Neural progenitor cell (in vitro differentiated cells): ENCODE measurements around the gene SYT1. TPM values are rescaled to one million over a fixed set of nuclear protein-coding genes. Genes with fewer than 3 reads are reported as not detected.

ENCODE experiments used
- DNase-seq: peaks from one replicate; pipeline ENCODE4 v3.0.0-alpha.2; 2016; ENCODE audit warnings: low spot score
- H2AFZ ChIP-seq: fragments of 200-600 bp; sonication (generic); replicated peaks from 2 replicates; pipeline ENCODE4 v1.6.1; 2016; ENCODE audit warnings: antibody characterized with exemption
- H3F3A ChIP-seq: fragments of 200-600 bp; sonication (generic); 2 replicates; pipeline ENCODE4 v1.6.1; 2016; ENCODE audit warnings: antibody characterized with exemption, low read depth
- H3K27ac ChIP-seq: fragments of 200-600 bp; sonication (generic); 2 replicates; pipeline ENCODE4 v1.5.1; 2016; ENCODE audit warnings: mild to moderate bottlenecking
- H3K27me3 ChIP-seq: fragments of 200-600 bp; sonication (generic); 2 replicates; pipeline ENCODE4 v1.6.1; 2016; ENCODE audit warnings: mild to moderate bottlenecking, moderate library complexity
- H3K36me3 ChIP-seq: fragments of 200-600 bp; sonication (generic); 2 replicates; pipeline ENCODE4 v1.5.1; 2016
- H3K4me1 ChIP-seq: fragments of 200-600 bp; sonication (generic); 2 replicates; pipeline ENCODE4 v1.6.1; 2016; ENCODE audit warnings: mixed run types
- H3K4me2 ChIP-seq: fragments of 200-600 bp; sonication (generic); 2 replicates; pipeline ENCODE4 v1.6.1; 2016
- H3K4me3 ChIP-seq: fragments of 200-600 bp; sonication (generic); 2 replicates; pipeline ENCODE4 v1.5.1; 2016
- H3K79me2 ChIP-seq: fragments of 200-600 bp; sonication (generic); 2 replicates; pipeline ENCODE4 v1.6.1; 2016; ENCODE audit warnings: low read depth
- H3K9ac ChIP-seq: fragments of 200-600 bp; sonication (generic); 2 replicates; pipeline ENCODE4 v1.6.1; 2016
- H3K9me3 ChIP-seq: fragments of 200-600 bp; sonication (generic); 2 replicates; pipeline ENCODE4 v1.5.1; 2016; ENCODE audit warnings: low read depth
- H4K20me1 ChIP-seq: fragments of 200-600 bp; sonication (generic); 2 replicates; pipeline ENCODE4 v1.6.1; 2016; ENCODE audit warnings: low read depth
- H3K27ac Mint-ChIP-seq: 3 replicates; pipeline ENCODE4 v1.8.0; 2021; ENCODE audit warnings: mixed read lengths
- H3K27me3 Mint-ChIP-seq: 2 replicates; pipeline ENCODE4 v1.8.0; 2022; ENCODE audit warnings: low read depth, mild to moderate bottlenecking, inconsistent platforms, moderate library complexity, mixed read lengths; ENCODE audit not compliant: insufficient read depth
- H3K36me3 Mint-ChIP-seq: 3 replicates; pipeline ENCODE4 v1.8.0; 2021; ENCODE audit warnings: mixed read lengths
- H3K4me1 Mint-ChIP-seq: 3 replicates; pipeline ENCODE4 v1.8.0; 2021; ENCODE audit warnings: mixed read lengths
- H3K4me3 Mint-ChIP-seq: 3 replicates; pipeline ENCODE4 v1.8.0; 2021; ENCODE audit warnings: mild to moderate bottlenecking, moderate library complexity, mixed read lengths
- H3K9me3 Mint-ChIP-seq: 3 replicates; pipeline ENCODE4 v1.8.0; 2020; ENCODE audit warnings: mixed read lengths
- CTCF ChIP-seq: fragments of 200-600 bp; sonication (generic); IDR thresholded peaks from 2 replicates; pipeline ENCODE4 v1.5.1; 2017; ENCODE audit warnings: antibody characterized with exemption, mild to moderate bottlenecking
- EZH2 ChIP-seq: fragments of 200-600 bp; sonication (generic); IDR thresholded peaks from 2 replicates; pipeline ENCODE4 v1.6.1; 2017; ENCODE audit warnings: antibody characterized with exemption, mild to moderate bottlenecking, moderate library complexity
- EZH2phosphoT487 ChIP-seq: fragments of 200-600 bp; sonication (generic); IDR thresholded peaks from 2 replicates; pipeline ENCODE4 v1.6.1; 2017; ENCODE audit warnings: antibody characterized with exemption
- total RNA-seq: library from RNA; depleted of rRNA; stranded (reverse); fragments of >200 nt; gene quantifications from 2 replicates; pipeline ENCODE4 v1.2.3, GENCODE V29; 2015; ENCODE audit warnings: low replicate concordance

SYT1 gene
- total RNA-seq, 1 donor from 2014 or later = 36.9 TPM

DNA sequence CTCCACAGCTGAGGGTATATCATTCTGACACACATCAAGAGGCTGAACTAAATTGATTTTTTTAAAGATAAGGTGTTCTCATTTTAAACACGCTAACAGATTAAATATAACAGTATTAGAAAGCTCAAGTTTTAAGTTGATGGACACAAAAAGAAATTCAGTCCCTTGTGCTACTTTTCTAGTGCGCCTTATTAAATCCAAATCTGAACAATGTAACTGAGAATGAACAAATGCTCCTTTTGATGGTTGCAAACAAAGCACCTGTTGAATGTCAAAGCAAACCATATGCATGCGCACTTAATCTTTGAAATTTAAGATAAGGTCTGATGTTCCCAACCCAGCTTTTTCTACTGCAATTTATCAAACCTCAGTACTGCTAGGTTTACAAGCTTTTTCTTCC lies 424.3 kb downstream of the SYT1 start:
- Mint-ChIP-seq H3K36me3 (no peaks in the 10 kb centered on the region), H3K27ac (no peak overlapping the region), H3K4me1 (no peaks in the 10 kb centered on the region), H3K4me3 (no peak overlapping the region), H3K27me3 (no peaks in the 10 kb centered on the region), H3K9me3 (no peaks in the 10 kb centered on the region)
- Histone ChIP-seq H3K4me1 (no peaks in the 10 kb centered on the region), H3K4me3 (no peak overlapping the region), H3K27ac (no peak overlapping the region), H3F3A (no peaks in the 10 kb centered on the region), H3K27me3 (no peaks in the 10 kb centered on the region), H3K36me3 (peaks cover 10% of the 10 kb centered on the region), H3K79me2 (no peaks in the 10 kb centered on the region), H4K20me1 (no peaks in the 10 kb centered on the region), H2AFZ (no peak overlapping the region), H3K4me2 (no peak overlapping the region), H3K9ac (no peak overlapping the region), H3K9me3 (no peaks in the 10 kb centered on the region)
- TF ChIP-seq CTCF (no peak), EZH2phosphoT487 (no peak), EZH2 (no peak)
- DNase-seq = no peak

DNA sequence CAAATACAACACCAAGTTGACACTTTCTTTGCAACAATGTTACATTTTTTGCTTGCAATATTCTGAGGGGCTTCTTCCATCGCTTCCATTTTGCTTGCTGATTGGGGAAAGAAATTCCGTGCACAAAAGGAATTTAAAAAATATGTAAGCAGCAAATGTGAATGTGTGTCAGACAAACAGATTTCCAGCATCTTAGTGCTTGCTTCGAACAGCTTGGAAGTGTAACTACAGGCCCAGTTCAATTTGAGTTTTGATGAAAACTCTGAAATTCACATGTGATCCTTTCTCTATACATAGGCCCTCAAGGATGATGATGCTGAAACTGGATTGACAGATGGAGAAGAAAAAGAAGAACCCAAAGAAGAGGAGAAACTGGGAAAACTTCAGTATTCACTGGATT lies 427.1 kb downstream of the SYT1 start:
- H3K4me1 ChIP-seq = no peaks in the 10 kb centered on the region
- no peaks in the 10 kb centered on the region for H3K27me3 Mint-ChIP-seq
- no peaks in the 10 kb centered on the region for H3K36me3 Mint-ChIP-seq
- H4K20me1 ChIP-seq = no peaks in the 10 kb centered on the region
- TF ChIP-seq EZH2 (no peak), CTCF (no peak), EZH2phosphoT487 (no peak)
- H3K27ac Mint-ChIP-seq = no peak overlapping the region
- no peak for DNase-seq
- no peaks in the 10 kb centered on the region for H3K79me2 ChIP-seq
- no peaks in the 10 kb centered on the region for H3K4me1 Mint-ChIP-seq
- H3K27me3 ChIP-seq = no peaks in the 10 kb centered on the region
- no peaks in the 10 kb centered on the region for H3K9me3 ChIP-seq
- H3K9me3 Mint-ChIP-seq = no peaks in the 10 kb centered on the region
- no peak overlapping the region for H3K4me3 Mint-ChIP-seq
- no peak overlapping the region for H2AFZ ChIP-seq
- peaks cover 16% of the 10 kb centered on the region for H3K36me3 ChIP-seq
- no peak overlapping the region for H3K4me2 ChIP-seq
- H3K27ac ChIP-seq = no peak overlapping the region
- no peaks in the 10 kb centered on the region for H3F3A ChIP-seq
- no peak overlapping the region for H3K4me3 ChIP-seq
- H3K9ac ChIP-seq = no peak overlapping the region

DNA sequence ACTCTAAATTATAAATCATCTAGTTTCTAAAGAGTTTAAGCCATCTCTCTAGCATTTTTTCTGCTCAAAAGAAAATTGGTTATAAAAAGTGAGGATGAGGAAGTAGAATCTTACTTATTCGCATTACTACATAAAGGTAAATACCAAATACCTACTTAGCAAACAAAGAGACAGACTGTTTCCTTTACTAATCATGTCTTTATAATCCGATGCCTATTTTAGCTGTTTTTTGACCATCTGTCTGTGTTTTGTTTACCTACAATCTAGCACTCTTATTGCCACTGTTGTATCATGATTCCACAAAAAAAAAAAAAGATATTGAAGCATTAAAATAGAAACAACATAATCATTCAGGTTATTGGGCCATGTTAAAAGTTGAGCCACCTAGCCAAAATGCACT lies 430.0 kb downstream of the SYT1 start:
- Histone ChIP-seq H4K20me1 (no peaks in the 10 kb centered on the region), H3K4me3 (no peak overlapping the region), H3F3A (no peaks in the 10 kb centered on the region), H3K4me2 (no peak overlapping the region), H3K27ac (no peak overlapping the region), H3K9ac (no peak overlapping the region), H3K4me1 (no peaks in the 10 kb centered on the region), H3K27me3 (no peaks in the 10 kb centered on the region), H3K36me3 (peaks cover 16% of the 10 kb centered on the region), H2AFZ (no peak overlapping the region), H3K9me3 (no peaks in the 10 kb centered on the region), H3K79me2 (no peaks in the 10 kb centered on the region)
- H3K27ac Mint-ChIP-seq = no peak overlapping the region
- H3K36me3 Mint-ChIP-seq = peaks cover 1% of the 10 kb centered on the region
- no peak overlapping the region for H3K4me3 Mint-ChIP-seq
- TF ChIP-seq EZH2 (no peak), CTCF (no peak)
- no peak for DNase-seq
- no peaks in the 10 kb centered on the region for H3K27me3 Mint-ChIP-seq
- no peaks in the 10 kb centered on the region for H3K9me3 Mint-ChIP-seq
- H3K4me1 Mint-ChIP-seq = no peaks in the 10 kb centered on the region

- Mint-ChIP-seq H3K27me3 (no peaks in the 10 kb centered on the region), H3K4me3 (no peak overlapping the region), H3K36me3 (peaks cover 4% of the 10 kb centered on the region), H3K9me3 (no peaks in the 10 kb centered on the region), H3K27ac (no peak overlapping the region), H3K4me1 (no peaks in the 10 kb centered on the region)
- Histone ChIP-seq H3K4me3 (no peak overlapping the region), H3K9me3 (no peaks in the 10 kb centered on the region), H3K27me3 (no peaks in the 10 kb centered on the region), H3F3A (no peaks in the 10 kb centered on the region), H3K27ac (no peak overlapping the region), H3K4me1 (no peaks in the 10 kb centered on the region), H4K20me1 (no peaks in the 10 kb centered on the region), H2AFZ (no peak overlapping the region), H3K36me3 (peaks cover 21% of the 10 kb centered on the region), H3K9ac (no peak overlapping the region), H3K79me2 (no peaks in the 10 kb centered on the region), H3K4me2 (no peak overlapping the region)
- TF ChIP-seq EZH2phosphoT487 (no peak), CTCF (no peak), EZH2 (no peak)
- no peak for DNase-seq
Observed at GRCh38 chr12:79295572-79295971, 431.0 kb downstream of the SYT1 start.
